A673 (cell line): Measurements from ENCODE around the gene ACP1.

Experiments used
- EZH2 ChIP-seq: fragments of 200-600 bp; sonication (generic); IDR thresholded peaks from 2 replicates; pipeline ENCODE4 v1.6.1; 2017; ENCODE audit warnings: borderline replicate concordance, low read depth, mild to moderate bottlenecking, mixed read lengths, antibody characterized with exemption, low read length; ENCODE audit not compliant: poor library complexity, severe bottlenecking
- TF ChIP-seq, protein P1 (sequence below): fragments of 300-800, 200-600 bp; sonication (generic); conservative IDR thresholded peaks from 2 replicates; pipeline ENCODE4 v1.5.1; 2017; ENCODE audit warnings: low read depth, mild to moderate bottlenecking, antibody characterized with exemption, low read length, moderate library complexity, mixed read lengths

GRCh38 chr2:320561-320960 is 55.8 kb downstream of the ACP1 start:
- TF ChIP-seq, protein P1, sequence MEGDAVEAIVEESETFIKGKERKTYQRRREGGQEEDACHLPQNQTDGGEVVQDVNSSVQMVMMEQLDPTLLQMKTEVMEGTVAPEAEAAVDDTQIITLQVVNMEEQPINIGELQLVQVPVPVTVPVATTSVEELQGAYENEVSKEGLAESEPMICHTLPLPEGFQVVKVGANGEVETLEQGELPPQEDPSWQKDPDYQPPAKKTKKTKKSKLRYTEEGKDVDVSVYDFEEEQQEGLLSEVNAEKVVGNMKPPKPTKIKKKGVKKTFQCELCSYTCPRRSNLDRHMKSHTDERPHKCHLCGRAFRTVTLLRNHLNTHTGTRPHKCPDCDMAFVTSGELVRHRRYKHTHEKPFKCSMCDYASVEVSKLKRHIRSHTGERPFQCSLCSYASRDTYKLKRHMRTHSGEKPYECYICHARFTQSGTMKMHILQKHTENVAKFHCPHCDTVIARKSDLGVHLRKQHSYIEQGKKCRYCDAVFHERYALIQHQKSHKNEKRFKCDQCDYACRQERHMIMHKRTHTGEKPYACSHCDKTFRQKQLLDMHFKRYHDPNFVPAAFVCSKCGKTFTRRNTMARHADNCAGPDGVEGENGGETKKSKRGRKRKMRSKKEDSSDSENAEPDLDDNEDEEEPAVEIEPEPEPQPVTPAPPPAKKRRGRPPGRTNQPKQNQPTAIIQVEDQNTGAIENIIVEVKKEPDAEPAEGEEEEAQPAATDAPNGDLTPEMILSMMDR: no peak
- no peak for TF ChIP-seq EZH2
